Neuron (in vitro differentiated cells): ENCODE results near the gene LAMC3.

ENCODE experiments used
- H2AFZ ChIP-seq: one replicate; pipeline ENCODE4 v1.6.1; 2013; ENCODE audit warnings: low read depth, mild to moderate bottlenecking, inconsistent platforms, low read length, moderate library complexity
- H3K27me3 ChIP-seq: one replicate; pipeline ENCODE4 v1.6.1; 2013; ENCODE audit warnings: low read length; ENCODE audit not compliant: insufficient read depth
- H3K36me3 ChIP-seq: one replicate; pipeline ENCODE4 v1.6.1; 2013; ENCODE audit warnings: low read length; ENCODE audit not compliant: insufficient read depth
- H3K4me1 ChIP-seq: one replicate; pipeline ENCODE4 v1.6.1; 2013; ENCODE audit warnings: low read length; ENCODE audit not compliant: insufficient read depth
- H3K4me3 ChIP-seq: 2 replicates; pipeline ENCODE4 v1.5.1; 2013; ENCODE audit warnings: mild to moderate bottlenecking, low read length, moderate library complexity
- H3K9me3 ChIP-seq: one replicate; pipeline ENCODE4 v1.6.1; 2013; ENCODE audit warnings: low read length

The LAMC3 gene

GRCh38 chr9:131122158-131122557 is 113.2 kb downstream of the LAMC3 start:
- H3K36me3 ChIP-seq: peaks cover 50% of the 10 kb centered on the region
- no peaks in the 10 kb centered on the region for H3K9me3 ChIP-seq

GRCh38 chr9:131125038-131125287 is 116.0 kb downstream of the LAMC3 start:
- H3K27me3 ChIP-seq: no peaks in the 10 kb centered on the region
- peaks cover 14% of the 10 kb centered on the region for H3K4me1 ChIP-seq
- H2AFZ ChIP-seq: peak overlapping the region; percentile 54
- H3K4me3 ChIP-seq: peak overlapping the region; percentile 89
- H3K36me3 ChIP-seq: peaks cover 54% of the 10 kb centered on the region
- no peaks in the 10 kb centered on the region for H3K9me3 ChIP-seq

More at GRCh38 chr9:131122158-131122557, 113.2 kb downstream of the LAMC3 start:
- H3K27me3 ChIP-seq: no peaks in the 10 kb centered on the region
- peaks cover 14% of the 10 kb centered on the region for H3K4me1 ChIP-seq
- H2AFZ ChIP-seq: no peak overlapping the region
- no peak overlapping the region for H3K4me3 ChIP-seq

GRCh38 chr9:131125288-131126058 is 116.5 kb downstream of the LAMC3 start, which contains the start of gene NUP214:
NUP214 (plus strand) TSS chr9:131125586; CDS start chr9:131125705, 119 bp downstream.
- Histone ChIP-seq H3K27me3 (no peaks in the 10 kb centered on the region), H3K9me3 (no peaks in the 10 kb centered on the region), H2AFZ (peak within 1 kb of the TSS; percentile 54), H3K36me3 (peaks cover 53% of the 10 kb centered on the region), H3K4me1 (peaks cover 14% of the 10 kb centered on the region), H3K4me3 (peak within 1 kb of the TSS; percentile 89)

GRCh38 chr9:131126059-131126426 is 117.1 kb downstream of the LAMC3 start:
- Histone ChIP-seq H3K9me3 (no peaks in the 10 kb centered on the region), H3K4me1 (peaks cover 14% of the 10 kb centered on the region), H3K27me3 (no peaks in the 10 kb centered on the region), H2AFZ (no peak overlapping the region), H3K36me3 (peaks cover 53% of the 10 kb centered on the region), H3K4me3 (peak overlapping the region; percentile 89)

- H3K27me3 ChIP-seq: no peaks in the 10 kb centered on the region
- peaks cover 68% of the 10 kb centered on the region for H3K36me3 ChIP-seq
- peaks cover 14% of the 10 kb centered on the region for H3K4me1 ChIP-seq
- no peaks in the 10 kb centered on the region for H3K9me3 ChIP-seq
- no peak overlapping the region for H2AFZ ChIP-seq
- H3K4me3 ChIP-seq: no peak overlapping the region
These were observed 120.2 kb downstream of the LAMC3 start for GRCh38 chr9:131129183-131129582.

GRCh38 chr9:131138676-131139075 is 129.7 kb downstream of the LAMC3 start:
- no peak overlapping the region for H2AFZ ChIP-seq

GRCh38 chr9:131140112-131140511 is 131.1 kb downstream of the LAMC3 start:
- Histone ChIP-seq H3K4me1 (no peaks in the 10 kb centered on the region), H3K36me3 (peaks cover 82% of the 10 kb centered on the region), H3K27me3 (no peaks in the 10 kb centered on the region), H2AFZ (no peak overlapping the region), H3K9me3 (no peaks in the 10 kb centered on the region), H3K4me3 (no peak overlapping the region)

More at GRCh38 chr9:131138676-131139075, 129.7 kb downstream of the LAMC3 start:
- Histone ChIP-seq H3K4me1 (no peaks in the 10 kb centered on the region), H3K27me3 (no peaks in the 10 kb centered on the region), H3K4me3 (no peak overlapping the region), H3K9me3 (no peaks in the 10 kb centered on the region), H3K36me3 (peaks cover 81% of the 10 kb centered on the region)

GRCh38 chr9:131140550-131140949 is 131.6 kb downstream of the LAMC3 start:
- no peak overlapping the region for H3K4me3 ChIP-seq
- peaks cover 82% of the 10 kb centered on the region for H3K36me3 ChIP-seq
- no peaks in the 10 kb centered on the region for H3K9me3 ChIP-seq
- no peaks in the 10 kb centered on the region for H3K4me1 ChIP-seq
- H2AFZ ChIP-seq: no peak overlapping the region
- H3K27me3 ChIP-seq: no peaks in the 10 kb centered on the region

- H2AFZ ChIP-seq: no peak overlapping the region
- H3K36me3 ChIP-seq: peaks cover 83% of the 10 kb centered on the region
- no peak overlapping the region for H3K4me3 ChIP-seq
- no peaks in the 10 kb centered on the region for H3K27me3 ChIP-seq
- no peaks in the 10 kb centered on the region for H3K9me3 ChIP-seq
- no peaks in the 10 kb centered on the region for H3K4me1 ChIP-seq
These were observed 133.2 kb downstream of the LAMC3 start for GRCh38 chr9:131142160-131142559.
